Limb (tissue), 2 donors: ENCODE results near the gene FREM1.
A peak's percentile ranks its signal among the peaks of the same experiment; 100 is the strongest.

Source experiments
- DNase-seq, 2 donors: peaks; one replicate each; pipeline ENCODE4 v3.0.0-alpha.2; 2016; ENCODE audit errors: extremely low spot score in 2 of 2

FREM1 gene

DNA sequence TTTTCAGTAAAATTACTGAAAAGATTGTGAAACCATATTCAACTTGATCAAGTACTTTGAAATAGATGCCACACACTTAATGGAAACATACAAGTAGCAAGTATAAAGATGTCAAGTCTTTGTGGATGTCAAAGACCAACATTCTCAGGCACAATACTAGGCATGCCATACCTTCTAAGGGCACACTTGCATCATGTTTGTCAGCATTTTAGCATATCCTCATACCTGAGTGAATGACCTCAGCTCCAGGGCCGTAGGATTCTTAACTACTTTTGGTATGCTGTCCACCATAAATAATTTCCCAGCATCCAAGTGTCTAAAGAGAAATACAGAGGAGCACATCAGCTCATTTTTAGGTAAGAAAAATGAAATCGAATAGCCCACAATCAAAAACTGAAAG lies 86.4 kb downstream of the FREM1 start:
- DNase-seq, result no peak

DNA sequence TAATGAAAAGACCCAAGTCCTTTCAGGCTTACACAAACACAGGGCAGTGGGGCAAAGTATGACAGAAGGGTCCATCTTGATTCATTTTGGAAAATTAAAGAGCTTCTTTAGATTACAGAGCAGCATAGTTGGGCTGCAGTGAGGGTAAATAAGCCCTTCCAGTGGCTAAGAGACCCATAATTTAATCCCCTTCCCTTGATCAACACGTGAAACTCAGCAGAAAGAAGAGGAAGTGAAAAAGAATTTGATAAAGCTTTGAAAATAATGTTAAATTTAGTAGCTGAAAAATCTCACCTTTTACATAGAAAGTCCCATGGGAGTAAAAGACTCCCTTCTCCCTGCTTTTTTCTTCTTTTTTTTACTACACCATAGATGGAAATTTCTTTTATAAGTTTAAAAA lies 87.6 kb downstream of the FREM1 start:
- DNase-seq, result no peak

DNA sequence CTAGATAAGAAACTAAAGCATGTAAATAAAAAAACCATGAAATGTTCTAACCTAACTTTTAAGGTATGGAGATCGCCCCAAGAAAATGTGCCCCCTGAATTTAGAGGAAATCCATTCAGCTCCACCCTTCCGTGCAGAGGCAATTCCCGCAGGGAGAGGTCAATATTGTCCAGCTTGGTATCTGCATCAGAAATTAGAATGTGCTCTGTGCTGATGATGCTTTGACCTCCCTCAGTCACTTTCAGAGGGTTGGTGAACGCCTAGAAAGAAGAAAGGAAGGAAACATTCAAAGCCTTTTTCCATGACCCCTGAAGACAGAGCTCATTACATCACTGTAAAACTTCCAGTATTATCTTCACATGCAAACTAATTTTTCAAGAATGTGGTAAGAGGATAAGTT lies 91.0 kb downstream of the FREM1 start:
- DNase-seq, result no peak

DNA sequence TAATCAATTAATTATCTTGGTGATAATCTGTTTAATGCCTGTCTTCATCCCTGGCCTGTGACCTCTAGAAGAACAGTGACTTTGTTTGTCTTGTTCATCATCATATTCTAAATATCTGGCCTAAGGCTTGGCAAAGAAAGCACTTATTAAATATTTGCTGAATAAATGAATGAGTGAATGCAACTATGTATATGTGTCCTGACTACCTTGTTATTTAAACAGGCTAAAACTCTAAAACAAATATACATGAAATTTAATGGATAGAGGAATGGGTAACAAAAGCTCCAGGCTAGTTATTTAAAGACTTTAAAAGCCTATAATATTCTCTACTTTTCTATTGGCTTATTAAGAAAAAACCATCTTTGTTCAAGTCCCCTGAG lies 96.0 kb downstream of the FREM1 start:
- DNase-seq, result no peak

DNA sequence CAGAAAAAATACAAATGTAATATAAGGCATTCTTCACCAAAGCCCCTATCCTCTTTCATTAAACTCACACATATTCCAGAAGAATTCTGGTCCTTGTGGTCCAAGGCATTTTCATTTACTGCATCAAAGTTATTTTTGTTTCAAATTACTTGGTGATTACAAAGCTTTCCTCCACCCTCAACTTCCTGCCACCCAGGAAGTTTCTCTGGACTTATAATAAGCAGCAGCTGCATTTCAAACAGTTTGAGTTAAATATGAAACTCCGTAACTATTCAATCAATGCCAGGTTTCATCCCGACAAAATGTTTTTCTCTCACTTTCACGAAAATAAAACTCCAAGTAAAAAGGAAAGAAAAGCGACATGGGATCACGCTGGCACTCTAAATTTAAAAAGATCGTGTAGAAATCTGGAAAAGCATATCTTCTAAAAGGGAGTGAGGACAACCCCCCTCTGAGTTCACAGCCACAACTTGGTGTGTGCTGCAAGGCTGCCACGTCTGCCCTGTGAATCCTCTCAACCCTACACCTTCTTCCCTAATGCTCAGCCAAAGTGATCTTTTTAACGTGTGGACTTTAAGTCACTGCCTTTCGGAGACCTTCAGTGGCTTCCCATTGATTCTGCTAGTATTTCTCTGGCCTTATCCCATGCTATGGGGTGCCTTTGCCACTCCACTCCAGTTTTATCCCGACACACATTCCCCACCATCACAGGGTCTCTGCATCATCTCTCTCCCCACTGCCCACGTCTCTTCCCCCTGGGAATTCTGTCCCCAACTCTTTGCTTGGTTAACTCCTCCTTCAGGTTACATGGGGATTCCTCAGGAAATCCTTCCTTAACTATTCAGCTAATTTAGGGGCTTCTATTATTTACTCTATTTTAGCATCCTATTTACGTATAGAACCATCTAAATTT lies 96.6 kb downstream of the FREM1 start:
- no peak for DNase-seq

DNA sequence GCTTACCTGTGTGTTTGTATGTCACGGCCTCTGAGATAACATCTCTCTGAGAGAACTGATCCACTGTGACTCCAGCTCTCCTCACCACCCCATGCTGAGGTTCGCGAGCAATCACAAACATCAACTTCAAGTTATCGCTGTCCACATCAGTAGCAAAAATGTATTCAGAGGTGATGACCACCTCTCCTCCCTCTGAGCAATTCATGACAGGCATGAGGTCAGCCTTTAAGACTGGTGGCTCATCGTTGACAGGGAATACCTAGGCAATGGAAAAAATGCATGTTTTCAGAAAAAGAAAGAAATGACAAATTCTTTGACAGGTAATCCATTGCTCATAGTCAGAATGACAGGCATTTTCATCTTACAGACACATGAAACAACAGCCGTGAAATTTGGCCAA lies 97.4 kb downstream of the FREM1 start:
- DNase-seq, result no peak

DNA sequence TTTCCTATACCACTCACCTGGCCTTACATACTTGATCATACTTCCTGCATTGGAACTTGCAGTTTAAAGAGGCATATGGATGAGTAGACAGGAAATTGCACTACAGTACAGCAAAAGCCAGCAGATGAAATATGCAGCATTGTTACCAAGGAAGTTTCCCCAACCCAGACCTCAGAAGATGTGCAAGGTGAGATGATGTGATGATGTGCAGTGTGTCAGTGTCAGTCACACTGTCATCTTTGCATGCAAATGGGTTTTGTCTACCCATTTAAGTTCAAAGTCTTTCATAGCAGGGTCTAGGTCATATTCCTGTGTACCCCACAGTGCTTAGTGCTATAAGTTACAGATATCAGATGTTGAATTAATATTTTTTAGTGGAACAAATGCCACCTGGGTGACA lies 98.4 kb downstream of the FREM1 start:
- DNase-seq, result no peak

DNA sequence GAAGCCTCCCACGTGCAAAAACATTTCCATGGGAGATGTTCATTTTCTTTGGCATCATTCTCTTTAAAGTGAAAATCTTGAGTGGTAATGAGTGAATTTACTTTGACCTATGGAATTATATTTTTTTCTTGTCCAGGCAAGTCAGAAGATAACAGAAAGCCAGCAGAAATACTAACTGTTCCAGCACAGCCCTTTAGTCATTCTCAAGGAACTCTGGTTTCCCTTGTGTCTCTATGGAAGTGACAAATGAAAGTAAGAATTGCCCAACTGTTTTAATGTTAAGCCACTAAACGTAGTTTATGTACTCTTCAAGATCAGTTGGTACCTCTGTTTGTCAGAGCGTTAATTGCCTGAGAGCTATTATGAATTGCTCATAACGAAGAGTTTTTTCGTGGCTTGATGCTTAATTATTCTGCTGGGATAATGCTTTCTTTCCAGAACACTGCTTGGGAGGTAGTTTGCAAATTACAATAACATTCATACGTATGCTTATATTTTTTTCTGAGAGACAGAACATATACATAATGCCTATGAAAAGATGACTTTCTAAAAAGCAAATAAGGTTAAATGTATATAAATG lies 103.2 kb downstream of the FREM1 start:
- no peak for DNase-seq

DNA sequence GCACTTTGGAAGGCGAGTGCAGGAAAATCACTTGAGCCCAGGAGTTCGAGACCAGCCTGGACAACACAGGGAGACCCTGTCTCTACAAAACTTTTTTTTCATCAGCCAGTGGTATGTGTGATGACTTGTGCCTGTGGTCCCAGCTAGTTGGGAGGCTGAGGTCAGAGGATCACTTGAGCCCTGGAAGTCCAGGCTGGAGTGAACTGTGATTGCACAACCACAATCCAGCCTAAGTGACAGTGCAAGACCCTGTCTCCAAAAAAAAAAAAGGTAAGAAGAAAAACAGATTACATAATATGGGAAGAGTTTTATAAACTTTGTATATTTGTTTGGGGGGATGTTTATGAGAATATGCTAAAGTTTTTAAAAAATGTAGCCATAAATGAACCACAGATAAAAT lies 111.2 kb downstream of the FREM1 start:
- DNase-seq, result no peak

DNA sequence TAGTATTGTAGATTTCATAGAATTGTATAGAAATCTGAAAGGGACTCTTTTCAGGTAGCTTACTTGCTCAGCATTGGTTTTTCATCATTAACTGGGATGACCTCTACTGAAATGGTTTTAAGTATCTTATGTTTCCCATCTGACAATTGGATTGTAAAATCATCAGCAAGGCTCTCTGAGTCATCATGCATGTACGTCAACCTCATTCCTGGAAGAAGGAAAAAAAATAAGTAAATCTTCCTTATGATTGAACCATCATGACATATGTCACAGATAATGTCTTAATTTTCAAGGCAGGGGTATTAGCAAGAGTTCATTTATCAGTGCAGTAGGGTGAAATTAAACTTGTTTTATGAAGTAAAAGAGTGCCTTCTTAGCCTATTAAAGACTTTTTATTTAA lies 112.8 kb downstream of the FREM1 start:
- no peak for DNase-seq

DNA sequence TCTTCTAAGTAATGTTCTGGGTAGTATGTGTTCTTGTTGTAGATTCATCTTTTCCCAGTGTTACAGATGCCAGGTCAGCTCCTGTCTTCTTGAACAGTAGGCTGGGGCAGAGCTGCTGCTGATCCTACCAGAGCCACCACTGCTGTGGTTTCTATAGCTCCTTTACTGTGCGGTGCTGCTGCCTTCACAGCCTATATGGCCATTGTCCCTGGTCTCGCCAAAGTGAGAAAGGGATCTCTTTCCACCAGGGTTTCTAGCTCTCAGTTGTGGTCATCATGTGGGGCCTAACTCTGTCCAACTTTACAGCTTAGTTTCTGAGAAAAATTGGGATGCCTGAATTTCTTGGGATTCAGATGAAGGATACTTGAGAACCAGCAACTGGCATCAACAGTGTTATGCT lies 116.8 kb downstream of the FREM1 start:
- DNase-seq, result no peak

DNA sequence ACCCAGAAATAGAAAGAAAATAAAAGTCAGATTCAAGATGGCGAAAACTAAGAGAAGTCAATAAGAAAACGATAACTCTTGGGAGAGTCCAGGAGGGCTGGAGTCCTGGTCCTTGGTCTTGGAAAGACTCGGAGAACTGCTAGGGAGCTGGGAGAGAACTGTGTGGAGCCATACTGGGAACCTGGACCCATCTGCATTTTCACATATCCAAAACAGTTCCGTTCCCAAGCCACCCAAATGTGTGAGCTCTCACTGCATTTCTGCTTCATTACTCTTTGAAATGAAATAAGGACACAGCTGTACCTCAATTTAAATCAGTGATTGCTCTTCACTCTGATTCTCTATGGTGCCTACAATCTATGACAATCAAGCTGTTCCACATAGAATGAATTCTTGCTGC lies 119.6 kb downstream of the FREM1 start:
- DNase-seq, result no peak

DNA sequence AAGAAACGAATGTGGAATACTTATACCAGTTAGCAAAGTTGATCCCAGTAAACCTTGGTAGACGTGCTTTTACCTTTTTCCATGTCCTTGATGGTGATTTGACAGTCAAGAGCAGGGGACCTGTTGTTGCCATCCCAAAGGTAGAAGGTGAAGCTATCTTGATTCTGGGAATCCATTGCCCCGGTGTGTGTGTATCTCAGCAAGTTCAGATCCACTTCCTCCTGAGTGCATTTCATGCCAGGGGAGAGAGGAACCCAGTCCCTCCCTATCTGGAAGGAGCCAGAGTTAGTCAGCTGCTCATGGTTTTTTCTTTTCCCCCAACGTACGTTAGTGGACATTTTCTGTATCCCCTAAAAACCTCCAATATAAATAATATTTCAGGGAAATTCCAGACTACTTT lies 121.4 kb downstream of the FREM1 start:
- DNase-seq, result no peak

DNA sequence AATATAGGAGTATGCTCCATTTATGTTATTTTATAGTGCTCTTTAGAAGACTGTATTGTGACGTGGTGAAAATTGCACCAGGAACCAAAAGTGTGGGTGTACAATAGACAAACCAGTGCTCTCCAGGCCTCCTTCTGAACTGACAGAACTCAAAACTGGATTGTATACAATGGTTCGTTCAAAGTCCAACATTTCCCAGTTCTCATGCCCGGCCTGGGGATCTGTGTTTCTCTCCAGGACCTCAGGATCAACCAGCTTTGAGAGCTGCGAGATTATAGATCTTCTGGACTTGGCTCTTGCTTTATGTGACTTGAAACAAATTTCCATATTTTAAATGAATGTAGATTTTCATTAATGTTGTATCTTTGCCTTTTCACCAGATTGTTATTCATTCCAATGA lies 126.9 kb downstream of the FREM1 start:
- DNase-seq, result no peak

DNA sequence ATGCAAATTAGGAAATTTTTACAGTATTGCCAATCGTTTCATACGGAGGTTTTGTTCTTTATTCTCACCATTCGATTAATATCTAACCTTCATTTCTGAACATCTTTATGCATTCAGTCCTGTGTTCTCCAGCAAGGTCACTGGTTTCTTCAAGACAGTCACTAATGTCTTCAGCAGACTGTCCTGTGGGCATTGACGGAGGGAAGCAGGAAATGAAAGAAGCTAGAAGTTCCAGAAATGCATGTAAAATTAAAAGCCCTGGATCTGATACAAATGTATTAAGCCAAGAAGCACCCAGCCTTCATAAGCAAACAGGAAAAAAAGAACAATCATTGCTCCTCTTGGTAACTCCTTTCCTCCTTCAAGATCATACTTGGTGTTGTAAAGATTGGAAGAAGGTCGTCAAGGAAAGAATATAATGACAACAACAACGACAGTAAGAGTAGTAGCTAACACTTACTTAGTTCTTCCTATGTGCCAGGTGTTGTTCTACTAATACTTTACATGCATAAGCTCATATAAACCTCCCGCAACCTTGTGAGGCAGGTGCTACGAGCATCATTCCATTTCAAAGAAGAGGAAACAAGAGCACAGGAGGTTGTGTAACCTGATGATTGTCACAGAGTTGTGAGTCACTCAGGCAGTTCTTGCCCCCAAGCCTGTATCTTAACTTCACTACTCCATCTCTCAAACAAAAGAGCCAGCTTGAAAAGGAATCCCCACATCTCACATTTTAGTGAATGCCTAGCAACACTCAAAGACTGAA lies 127.8 kb downstream of the FREM1 start:
- no peak for DNase-seq

DNA sequence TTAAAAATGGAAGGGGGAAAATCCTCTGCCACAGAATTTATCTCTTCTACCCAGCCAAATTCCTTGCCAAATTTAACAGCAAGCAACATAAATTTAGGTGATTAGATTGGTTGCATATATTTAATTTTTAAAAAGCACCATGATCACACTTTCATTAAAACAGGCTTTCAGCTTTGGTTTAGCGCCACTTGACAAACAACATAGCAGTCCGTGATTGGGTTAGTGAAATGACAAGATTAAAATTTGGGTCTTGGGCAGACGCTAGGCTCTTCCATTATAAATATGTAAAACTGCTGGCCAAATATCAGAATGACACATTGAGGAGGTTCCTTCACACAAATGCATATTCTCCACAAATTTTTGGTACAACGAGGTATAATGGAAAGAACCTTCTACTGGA lies 129.5 kb downstream of the FREM1 start:
- no peak for DNase-seq

DNA sequence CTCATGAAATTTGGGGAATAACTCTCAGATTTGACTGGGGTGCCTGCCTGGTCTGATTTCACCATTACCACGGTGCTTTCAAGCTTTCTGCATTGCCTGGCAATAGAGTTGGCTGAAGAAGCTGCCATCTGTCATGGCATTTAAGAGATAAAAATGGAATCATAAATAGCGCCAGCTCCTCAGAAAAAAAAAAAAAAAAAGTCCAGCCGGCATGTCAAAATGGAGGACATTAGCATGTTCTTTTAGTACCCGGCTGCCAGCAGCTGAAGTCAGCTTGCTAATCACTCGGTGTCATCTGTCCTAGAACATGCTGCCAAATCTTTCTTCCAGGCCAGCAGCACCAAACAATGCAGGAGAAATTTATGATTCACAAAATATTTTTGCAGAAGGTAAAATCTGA lies 130.0 kb downstream of the FREM1 start:
- DNase-seq, result peak; percentile 31 to 60

DNA sequence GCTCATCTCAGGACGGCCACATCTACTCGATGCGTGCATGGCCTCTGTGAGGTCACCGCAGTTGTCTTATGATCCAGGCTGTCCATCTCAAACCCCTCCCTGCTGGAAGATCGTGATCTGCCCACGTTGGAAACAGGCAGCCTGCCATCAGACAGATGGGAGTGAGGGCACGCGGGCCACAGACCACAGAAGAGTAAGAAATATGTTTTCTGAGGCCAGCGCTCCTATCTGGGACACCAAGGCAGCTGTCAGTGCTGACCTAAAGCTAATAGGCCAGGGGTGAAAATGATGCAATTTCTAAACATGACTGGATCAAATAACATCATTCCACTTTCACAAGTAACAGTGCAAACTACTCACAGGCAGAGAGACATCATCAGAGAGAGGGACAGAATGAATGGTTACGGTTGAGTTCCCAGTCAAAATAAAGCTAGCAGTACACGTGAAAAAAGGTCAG lies 130.6 kb downstream of the FREM1 start:
- DNase-seq, result peak in 1 of 2 donors; percentile 44

DNA sequence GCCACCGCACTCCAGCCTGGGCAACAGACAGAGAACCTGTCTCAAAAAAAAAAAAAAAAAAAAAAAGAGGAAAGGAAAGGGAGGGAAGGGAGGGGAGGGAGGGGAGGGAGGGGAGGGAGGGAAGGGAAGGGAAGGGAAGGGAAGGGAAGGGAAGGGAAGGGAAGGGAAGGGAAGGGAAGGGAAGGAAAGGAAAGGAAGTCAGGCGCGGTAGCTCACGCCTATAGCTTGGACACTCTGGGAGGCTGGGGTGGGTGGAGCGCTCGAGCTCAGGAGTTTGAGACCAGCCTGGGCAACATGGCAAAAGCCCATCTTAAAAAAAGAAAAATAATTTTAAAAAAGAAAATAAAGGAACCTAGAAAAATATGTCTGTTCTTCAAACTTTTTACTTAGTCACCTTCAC lies 131.7 kb downstream of the FREM1 start:
- DNase-seq, result no peak

DNA sequence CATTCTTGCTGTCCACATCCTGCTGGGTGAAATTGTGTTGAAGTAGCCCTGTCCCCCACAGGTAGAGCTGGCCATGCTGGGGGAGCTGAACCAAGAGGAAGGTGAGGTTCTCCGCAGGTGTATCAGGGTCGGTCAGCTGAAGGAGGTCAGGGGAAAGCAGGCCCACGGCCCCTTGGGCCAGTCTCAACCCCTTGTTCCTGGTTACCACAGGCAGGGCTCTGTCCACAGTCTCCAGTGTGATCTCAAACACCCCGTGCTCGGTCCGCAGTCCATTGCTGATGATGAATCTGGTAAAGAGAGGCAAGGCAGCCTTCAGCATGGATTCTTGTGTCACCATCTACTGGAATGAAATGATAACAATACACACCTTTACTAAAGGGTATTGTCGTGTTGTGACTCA lies 134.3 kb downstream of the FREM1 start:
- no peak for DNase-seq

DNA sequence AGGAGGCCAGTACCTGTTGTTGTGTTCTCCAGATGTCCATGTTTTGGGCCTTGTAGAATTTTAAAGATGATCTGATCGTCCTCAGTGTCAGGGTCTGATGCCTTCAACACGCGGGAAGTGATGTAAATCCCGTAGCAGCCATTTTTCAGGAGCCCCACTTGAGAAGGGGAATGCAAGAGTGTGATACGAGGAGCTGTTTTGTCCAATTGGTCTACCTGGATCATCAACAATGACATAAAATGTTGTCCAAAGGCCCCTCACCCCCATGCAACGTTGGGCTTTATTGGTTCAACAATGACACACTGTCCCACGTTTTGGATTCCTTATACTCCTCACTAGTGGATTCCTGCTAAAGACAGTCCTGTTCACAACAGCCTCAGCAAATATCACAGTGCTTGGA lies 139.6 kb downstream of the FREM1 start:
- no peak for DNase-seq

DNA sequence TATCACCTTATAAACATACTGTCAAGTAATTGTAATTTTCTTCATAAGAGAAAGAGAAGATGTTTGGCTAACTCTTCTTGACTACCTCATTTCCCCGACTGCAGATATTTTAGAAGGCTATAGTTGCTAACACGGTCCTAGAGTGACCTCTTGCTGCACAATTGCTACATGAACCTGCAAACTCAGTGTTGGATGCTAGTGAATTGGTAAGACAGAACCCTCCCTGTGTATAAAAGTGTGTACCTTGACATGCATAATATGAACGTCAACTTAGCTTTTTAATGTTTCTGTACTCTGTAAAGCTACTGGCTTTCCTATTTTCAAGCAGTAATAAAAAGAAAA lies 141.0 kb downstream of the FREM1 start:
- no peak for DNase-seq
